ENCODE measurements around the gene KIRREL3.

KIRREL3 gene

GRCh38 chr11:126603486-126603885, 397.1 kb downstream of the KIRREL3 start:
- FAIRE-seq (no peak), DNase-seq (ENCODE audit: insufficient read length, low spot score) (no peak)
- TF ChIP-seq CTCF (IDR thresholded peaks at IDR 0.05; ENCODE audit: insufficient read depth, missing control alignments): no peak

GRCh38 chr11:126602993-126603392, 397.6 kb downstream of the KIRREL3 start:
- no peak for FAIRE-seq
- no peak for TF ChIP-seq CTCF (IDR thresholded peaks at IDR 0.05; ENCODE audit: insufficient read depth, missing control alignments)
- no peak for DNase-seq (ENCODE audit: insufficient read length, low spot score)

GRCh38 chr11:126602349-126602940, 398.1 kb downstream of the KIRREL3 start:
- FAIRE-seq (no peak), DNase-seq (ENCODE audit: insufficient read length, low spot score) (no peak)
- no peak for TF ChIP-seq CTCF (IDR thresholded peaks at IDR 0.05; ENCODE audit: insufficient read depth, missing control alignments)

- FAIRE-seq (no peak), DNase-seq (ENCODE audit: insufficient read length, low spot score) (no peak)
- no peak for TF ChIP-seq CTCF (IDR thresholded peaks at IDR 0.05; ENCODE audit: insufficient read depth, missing control alignments)
These were observed 398.9 kb downstream of the KIRREL3 start for GRCh38 chr11:126601550-126602215.

- no peak for DNase-seq (ENCODE audit: insufficient read length, low spot score)
- FAIRE-seq: no peak
- TF ChIP-seq CTCF (IDR thresholded peaks at IDR 0.05; ENCODE audit: insufficient read depth, missing control alignments): no peak
These were observed 399.4 kb downstream of the KIRREL3 start for GRCh38 chr11:126601136-126601535.

- FAIRE-seq (no peak), DNase-seq (ENCODE audit: insufficient read length, low spot score) (no peak)
- no peak for TF ChIP-seq CTCF (IDR thresholded peaks at IDR 0.05; ENCODE audit: insufficient read depth, missing control alignments)
These were observed 401.2 kb downstream of the KIRREL3 start for GRCh38 chr11:126599217-126599897.

All from D721Med (cell line).